GM21529 (cell line): ENCODE results near the gene NCR3LG1.
A peak's percentile ranks its signal among the peaks of the same experiment; 100 is the strongest.

ENCODE experiments used
- ATAC-seq: cut with Tn5 transposase; IDR thresholded peaks from one replicate; pipeline ENCODE4 v1.9.1; 2021; ENCODE audit not compliant: unreplicated experiment

Gene NCR3LG1, protein sequence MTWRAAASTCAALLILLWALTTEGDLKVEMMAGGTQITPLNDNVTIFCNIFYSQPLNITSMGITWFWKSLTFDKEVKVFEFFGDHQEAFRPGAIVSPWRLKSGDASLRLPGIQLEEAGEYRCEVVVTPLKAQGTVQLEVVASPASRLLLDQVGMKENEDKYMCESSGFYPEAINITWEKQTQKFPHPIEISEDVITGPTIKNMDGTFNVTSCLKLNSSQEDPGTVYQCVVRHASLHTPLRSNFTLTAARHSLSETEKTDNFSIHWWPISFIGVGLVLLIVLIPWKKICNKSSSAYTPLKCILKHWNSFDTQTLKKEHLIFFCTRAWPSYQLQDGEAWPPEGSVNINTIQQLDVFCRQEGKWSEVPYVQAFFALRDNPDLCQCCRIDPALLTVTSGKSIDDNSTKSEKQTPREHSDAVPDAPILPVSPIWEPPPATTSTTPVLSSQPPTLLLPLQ

DNA sequence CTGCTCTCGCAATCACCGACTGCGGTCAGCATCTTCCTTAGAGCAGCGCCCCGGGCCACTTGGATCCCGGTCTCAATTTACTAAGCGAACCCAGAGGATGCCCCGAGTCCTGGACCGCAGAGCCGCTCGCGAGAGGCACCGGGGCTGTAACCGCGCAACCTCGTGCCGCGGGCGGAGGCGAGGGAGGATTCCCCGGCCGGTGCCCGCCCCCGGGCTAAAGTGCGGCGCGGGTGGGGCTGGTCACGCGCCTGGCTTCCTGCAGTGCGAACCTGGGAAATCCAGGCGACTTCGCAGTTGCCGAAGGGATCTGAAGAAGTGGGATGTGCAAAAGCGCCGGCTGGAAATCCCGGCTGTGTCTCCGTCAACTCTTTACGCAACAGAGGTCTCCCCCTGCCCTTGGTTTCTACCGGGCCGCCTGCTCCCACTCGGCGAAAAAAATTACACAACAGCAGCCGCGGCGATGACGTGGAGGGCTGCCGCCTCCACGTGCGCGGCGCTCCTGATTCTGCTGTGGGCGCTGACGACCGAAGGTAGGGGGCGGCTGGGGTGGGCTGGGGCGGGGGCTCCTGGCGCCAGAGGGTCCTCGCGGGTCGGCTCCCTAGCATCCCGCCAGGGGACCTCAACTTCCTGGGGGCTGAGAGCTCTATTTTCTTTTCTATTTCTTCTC lies at the start of gene NCR3LG1:
TSS of gene NCR3LG1 (plus strand) at position 291 of the 667 bp plus-strand sequence. CDS start at position 461, 170 bp downstream.
- no peak for ATAC-seq

DNA sequence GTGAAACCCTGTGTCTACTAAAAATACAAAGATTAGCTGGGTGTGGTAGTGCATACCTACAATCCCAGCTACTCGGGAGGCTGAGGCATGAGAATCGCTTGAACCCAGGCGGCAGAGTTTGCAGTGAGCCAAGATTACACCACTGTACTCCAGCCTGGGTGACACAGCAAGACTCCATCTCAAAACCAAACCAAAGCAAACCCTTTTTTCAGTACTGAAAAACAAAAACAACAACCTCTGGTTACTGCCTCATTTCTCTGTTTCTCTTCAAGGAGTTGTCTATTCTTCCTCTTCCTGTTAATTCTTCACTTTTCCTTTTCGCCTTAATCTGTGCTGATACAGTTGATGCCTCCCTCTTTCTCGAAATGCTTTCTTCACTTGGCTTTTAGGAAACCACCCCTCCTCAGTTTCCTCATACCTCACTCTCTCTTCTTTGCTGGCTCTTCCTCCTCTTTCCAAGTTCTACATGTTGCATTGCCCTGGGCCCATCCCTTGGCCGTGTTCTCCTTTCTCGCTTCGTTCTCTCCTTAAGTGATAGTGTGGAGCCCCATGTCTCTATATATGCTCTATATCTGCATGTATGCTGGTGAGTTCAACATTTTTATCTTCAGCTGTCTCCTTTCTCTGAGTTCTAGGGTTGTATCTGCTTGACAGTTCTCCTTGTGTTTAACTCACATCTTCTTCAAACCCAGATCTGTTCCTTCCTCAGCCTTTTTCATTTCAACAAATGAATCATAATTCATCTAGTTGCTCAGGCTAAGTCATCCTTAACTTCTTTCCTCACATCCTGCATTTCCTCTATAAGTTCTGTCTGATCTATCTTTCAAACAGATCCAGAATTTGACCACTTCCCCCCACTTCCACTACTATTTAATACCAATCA lies 38.0 kb upstream of the NCR3LG1 start:
- no peak for ATAC-seq

DNA sequence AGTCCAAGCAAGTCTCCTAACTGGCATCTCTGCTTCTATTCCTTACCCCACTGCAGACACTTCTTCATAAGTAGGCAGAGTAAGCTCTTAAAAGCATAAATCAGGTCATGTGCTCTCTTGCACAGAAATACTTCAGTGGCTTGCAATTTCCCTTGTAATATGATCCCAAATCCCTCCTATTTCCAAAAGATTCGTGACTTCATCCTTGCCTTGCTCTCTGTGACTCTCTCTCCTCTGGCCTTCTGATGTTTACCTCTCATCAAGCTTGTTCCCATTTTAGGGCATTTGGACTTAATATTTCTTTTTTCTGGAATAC lies 37.4 kb upstream of the NCR3LG1 start:
- ATAC-seq, result no peak

DNA sequence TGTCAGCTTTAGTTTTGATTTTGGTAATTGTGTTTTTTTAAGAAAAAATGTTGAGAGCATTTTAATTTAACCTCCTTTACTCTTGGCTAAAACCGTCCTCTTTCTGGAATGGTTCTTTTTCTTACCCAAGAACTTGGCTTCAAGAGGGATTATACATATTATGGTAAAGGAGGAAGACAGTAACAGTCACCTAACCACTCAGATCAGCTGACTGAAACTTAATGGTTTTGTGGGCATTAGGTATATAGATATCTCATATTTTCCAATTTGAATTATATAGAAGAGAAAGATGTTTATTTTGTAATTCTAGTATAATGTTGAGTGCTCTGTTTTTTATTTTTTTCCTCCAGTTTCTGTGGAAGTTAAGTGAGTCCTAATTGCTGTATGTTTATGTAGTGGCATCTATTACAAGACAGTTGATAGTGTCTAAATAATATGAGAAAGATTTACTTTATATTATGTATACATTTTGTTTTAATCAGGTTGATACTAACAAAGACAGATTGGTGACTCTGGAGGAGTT lies 36.6 kb upstream of the NCR3LG1 start:
- no peak for ATAC-seq

DNA sequence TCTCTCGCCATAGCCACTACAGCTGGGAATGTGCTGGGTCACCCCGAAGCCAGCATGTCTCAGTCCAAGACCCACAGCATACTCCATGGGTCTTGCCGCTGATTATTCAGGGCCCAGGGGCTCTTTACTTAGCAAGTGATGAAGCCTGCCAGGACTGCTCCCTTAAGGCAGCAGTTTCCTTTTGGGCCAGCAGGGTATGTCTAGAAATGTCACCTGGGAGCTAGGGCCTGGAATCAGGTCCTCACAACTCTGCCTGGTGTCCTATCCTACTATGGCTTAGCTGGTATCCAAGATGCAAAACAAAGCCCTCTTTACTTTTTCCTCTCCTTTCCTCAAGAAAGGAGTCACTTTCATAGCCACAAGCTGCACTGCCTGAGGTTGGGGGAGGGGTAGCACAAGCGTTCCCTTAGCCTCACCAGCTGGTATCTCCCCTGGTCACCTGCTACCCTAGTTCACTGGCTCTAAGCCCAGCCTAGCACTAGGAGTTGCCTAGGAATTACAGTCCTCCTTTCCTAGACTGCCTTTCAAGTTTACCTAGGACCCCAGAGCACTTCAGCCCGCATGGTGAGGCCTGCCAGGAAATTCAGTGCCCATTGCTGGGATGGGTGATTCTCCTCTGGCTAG lies 22.6 kb upstream of the NCR3LG1 start:
- ATAC-seq, result no peak

DNA sequence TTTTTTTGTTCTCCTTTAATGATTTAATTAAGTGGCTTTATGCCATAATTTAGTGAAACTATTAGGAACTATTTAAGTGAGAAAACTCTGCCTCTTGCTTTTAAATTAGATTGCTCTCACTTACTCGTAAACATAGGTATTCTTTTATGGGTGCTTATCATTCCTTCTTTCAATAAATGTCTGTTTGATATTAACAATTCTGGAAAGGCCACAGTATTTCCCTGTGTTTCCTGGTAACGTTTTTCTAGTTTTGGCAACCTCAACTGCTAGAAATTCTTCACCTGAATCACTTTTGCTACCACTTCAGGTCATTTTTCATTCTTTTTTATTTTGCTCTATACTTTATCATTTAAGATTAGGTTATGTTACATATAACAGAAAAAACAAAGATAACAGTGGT lies 19.9 kb upstream of the NCR3LG1 start:
- no peak for ATAC-seq

DNA sequence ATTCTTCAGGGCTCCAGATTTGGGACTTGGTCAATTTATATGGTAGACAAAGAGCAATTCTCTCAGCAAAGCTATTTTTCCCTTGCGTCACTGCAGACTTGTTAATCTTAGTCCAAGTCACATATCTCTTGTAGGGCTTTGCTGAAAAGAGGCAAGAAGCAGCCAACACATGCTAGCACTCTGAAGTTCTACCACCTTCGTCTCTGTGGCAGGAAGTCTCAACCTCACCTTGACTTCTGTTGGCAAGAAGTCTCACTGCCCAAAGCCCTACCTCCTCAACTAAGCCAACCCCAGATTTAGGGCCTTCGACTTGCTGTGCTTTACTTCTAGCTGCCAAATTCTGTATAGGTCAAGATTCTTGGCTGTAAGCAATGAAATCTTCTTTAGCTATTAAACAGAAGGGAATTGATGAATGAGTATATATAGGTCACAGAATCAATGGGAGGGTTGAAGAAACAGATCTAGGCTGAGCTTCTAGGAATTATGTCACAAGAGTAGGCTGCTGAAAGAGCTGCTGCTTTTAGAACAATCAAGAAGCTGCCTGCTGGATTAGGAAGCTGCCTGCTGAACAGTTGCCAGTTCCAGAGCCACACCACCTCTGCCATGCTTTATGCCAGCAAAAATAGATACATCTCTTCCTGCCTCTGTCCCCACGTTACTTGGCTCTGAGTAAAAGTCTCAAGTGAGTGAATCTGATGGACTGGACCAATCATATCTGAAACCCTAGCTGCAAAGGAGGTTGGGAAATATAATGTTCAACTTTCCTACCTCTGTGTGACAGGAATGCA lies 17.6 kb upstream of the NCR3LG1 start:
- no peak for ATAC-seq

DNA sequence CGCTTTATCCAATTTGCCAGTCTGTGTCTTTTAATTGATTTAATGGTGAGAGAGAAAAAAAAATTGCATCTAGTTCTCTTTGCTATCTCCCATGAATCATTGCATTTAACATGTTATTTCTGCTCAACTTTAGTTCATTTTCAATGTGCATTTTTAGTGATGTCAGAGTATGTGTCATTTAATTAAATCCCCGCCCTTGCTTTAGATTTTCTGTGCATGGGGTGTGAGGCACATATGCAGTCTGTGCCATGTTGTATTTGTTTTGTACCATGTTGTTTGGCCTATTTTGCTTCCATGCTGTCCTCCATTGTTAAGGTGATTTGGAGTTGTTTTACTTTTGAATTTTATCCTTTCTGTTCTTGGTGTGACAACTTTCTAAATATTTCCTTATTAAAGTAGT lies 8.3 kb upstream of the NCR3LG1 start:
- no peak for ATAC-seq

DNA sequence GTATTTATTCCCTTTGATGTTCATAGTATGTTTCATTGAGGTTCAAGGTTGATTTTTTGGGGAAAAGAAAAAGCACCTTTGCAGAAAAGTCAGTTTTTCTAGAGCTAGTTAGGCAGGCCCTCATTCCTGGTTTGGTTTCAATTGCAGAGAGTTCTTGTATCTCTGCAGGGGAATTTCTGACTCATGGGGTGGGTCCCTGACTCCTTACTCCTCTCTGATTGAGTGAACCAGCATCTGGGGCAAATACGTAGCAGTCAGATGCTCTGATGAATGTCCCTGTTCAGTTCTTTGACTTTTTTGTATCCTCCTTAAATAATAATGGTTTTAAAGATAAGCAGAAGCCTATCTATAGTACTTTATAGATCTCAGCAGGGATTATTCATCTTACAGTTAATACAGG lies 7.7 kb upstream of the NCR3LG1 start:
- no peak for ATAC-seq

DNA sequence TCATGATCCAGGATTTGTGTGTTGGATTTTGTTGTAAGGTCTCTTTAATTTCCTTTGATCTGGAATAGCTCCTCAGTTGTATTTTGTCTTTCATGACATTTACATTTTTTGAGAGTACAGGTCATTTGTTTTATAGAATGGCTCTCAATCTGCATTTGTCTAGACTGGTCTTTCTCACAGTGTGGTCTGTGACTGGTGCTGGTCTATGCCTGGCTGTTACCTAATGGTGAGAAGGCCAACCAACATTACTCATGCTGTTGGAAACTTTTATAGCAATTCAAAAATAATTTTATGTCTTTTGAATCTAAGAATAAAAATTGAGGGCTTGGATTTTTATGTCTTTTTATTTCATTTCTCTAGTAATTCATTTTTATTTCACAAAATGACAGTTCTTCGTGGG lies 3.9 kb upstream of the NCR3LG1 start:
- ATAC-seq, result no peak

DNA sequence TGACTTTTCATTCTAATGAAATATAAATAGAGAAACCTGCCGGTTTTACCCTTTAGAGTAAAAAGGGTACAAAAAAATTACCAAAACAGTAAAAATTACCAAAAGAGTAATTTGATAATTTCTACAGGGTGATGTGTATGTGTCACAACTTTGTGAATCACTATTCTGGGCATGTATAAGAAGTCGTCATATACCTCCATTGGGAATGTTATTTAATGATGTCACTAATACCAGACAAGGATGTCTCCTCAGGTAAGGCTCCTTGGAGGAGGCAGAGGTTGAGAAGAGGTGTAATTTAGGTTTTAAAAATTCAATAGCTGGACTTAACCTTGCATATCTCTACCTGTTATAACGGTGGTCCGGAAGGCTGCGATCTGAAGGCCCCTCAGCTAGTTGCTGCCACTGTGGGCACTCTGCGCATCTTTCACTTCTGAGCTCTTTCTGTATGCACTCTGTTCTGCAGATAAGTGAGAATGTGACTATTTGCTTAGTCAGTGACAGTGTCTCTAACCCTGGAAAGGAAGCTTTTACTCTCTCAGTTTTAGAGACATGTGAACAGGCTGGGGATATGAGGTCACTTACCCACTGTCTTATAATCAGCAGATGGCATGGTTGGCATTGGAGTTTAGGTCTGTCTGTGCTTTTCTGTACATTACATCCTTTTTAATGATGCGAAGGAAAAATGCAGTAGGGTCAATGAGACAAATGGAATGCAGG lies 987 bp upstream of the NCR3LG1 start:
- no peak for ATAC-seq

DNA sequence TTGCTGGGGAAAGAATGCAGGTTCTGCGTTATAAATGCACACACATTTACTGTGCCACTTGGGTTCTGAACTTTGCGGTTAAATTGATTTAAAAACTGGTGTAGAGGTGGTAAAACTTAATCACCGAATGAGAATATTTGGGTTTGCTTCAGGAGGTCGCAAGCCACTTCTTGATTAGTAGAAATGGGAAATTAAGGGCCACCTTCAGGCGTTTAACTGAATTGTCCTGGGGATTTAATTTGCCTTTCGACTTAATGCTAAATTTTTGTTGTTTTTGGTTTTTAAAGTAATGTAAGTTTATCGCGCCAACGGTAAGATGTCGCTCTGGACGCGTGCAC lies 459 bp upstream of the NCR3LG1 start:
- ATAC-seq, result no peak

DNA sequence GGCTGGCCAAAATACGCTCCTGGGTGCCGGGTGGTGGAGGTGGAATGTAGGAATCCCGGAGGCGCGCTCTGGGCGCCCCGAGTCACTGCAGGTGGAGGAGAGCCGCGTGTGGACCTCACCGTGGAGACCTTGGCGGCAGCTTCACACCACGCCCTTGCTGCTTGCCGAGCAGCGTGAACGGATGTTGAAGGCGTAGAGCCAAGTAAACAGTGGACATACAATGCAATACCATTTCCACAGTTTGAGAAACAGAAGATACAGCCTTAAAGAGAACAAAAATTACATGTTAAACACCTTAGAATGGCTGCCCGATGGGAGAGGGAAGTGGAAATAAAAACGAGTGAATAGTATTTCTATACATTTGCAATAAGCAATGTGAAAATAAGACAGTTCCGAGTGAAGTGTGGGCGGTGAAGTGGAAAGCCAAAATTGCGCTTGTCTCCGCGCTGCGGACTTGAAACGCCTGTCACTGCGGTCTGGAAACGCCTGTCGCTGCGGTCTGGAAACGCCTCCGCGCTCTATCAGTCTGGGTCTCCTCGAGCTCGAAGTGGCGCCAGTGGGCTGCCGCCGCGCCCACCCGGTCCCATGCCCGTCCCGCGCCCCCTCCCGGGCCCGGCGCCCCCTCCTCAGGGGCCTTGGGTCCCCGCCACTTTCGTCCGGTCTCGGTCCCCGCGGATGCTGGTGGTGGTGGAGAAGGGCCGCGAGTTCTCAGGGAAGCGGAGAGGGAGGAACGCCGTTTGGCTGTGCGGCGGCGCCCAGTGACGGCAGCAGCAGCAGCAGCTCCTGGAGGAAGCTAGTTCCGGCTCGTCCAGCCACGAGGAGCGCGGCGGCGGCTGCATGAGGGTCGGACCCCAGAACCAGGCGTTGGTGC lies 1.6 kb downstream of the NCR3LG1 start:
- peak; percentile 37 for ATAC-seq

DNA sequence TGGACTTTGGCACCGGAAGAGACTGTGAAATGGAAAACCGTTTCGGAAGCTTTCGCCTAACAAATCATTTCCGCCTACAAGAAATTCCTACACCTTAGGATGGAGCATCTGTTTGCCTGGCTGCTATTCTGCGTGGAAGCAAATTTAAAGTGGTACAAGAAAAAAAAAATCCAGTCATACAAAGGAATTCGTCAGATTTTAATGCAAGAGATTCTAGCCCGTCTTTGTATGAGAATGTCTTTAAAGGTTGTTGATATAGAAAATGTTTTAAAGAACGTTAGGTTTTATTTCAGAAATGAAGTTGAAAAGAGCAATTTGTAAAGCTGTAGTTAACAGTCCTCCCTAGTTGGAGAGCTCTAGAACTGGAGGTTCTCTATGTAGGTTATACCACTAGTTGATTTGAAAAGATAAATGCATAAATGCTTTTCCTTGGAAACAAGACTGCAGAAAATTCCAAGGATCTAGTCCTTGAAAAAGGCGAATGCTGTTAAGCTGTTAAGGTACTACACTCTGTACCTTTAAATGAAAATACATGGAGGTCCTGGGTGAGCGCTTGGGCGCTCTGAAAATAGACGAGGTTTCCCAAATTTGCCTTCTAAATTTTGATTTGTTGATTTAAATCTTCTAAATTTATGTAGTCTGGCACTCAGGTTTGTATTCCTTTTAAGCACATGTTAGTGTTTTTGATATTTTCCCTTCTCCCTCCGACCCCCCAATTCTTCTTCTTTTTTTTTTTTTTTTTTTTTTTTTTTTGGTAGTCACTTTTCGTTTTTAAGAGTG lies 2.4 kb downstream of the NCR3LG1 start:
- ATAC-seq, result no peak

DNA sequence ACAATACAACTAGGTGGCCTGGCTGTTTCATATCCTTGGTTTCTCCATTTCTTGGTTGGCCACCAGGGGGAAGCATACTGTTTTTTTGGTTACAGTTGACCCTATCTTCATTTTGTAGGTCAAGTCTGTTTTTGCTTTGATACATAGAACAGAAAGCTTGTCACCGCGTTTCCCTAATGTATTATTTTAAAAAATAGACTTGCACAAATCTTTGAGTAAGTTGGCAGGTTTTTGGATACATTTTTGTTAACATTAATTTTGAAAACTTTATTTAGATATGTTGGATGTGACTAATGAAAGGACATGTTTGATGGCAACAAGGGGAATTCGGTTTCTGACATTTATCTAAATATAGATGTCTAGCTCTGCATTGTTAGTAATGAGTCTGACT lies 3.0 kb downstream of the NCR3LG1 start:
- peak; percentile 53 for ATAC-seq

DNA sequence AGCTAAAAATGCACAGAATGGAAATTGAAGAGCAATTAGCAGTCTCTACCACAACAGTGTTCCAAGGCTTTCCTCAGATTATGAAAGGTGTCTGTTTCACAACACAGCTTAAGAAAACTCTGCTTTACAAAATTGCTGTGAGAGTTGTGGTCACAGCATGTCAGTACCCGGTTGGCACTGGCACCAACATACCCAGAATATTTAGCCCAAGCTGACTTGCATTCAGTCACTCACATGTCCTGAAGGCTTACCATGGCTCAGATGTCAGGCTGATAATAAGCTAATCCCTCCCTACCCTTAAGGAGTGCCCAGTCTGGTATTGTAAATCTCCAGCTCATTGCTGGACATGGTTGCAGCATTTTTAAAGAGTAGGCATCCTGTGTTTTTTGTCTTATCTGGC lies 14.9 kb downstream of the NCR3LG1 start:
- ATAC-seq, result no peak

DNA sequence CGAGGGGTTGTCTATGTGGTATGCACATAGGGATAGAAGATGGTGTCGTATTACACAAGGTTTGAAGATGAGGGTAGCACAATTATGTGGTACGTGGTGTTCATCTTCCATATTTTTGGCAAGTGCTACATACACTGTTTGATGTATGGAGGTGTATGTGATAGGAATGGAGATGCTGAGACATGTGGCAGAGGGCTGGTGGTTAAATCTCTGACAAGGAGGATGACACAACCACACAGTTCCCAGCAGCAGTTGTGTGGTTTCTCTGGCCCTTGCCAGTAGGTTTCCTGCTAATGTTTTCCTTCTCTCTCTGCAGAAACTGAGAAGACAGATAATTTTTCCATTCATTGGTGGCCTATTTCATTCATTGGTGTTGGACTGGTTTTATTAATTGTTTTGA lies 17.0 kb downstream of the NCR3LG1 start:
- no peak for ATAC-seq

DNA sequence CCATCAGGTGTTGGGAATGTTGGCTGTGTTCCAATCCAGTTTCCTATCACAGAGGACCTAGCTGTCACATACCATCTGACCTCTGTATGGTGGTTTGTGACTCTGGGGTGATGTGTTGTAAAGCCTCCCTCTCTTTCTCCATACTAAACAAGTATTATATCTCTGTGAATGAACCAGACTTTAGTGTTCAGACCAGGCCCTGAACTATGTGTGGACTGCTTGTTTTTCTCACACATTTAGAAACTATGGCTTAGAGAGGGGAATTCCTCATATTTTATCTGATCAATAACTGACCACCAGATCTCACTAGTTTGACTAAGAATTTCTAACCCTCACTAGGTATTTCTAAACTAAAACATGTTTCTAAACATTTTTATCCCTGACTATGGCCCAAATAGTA lies 17.5 kb downstream of the NCR3LG1 start:
- no peak for ATAC-seq
